GM18951 (cell line): Measurements from ENCODE around the gene PLA2G4B.

Source experiments
- POLR2A ChIP-seq: IDR thresholded peaks from 4 replicates; pipeline ENCODE4 v1.6.1; 2011; ENCODE audit warnings: mild to moderate bottlenecking; ENCODE audit not compliant: insufficient read length, insufficient read depth; ENCODE audit errors: extremely low read depth
- in situ Hi-C: fragments of 300-500 bp; cut with MboI; formaldehyde crosslinking; loops from one replicate; pipeline ENCODE4 v1.12.0; 2022; ENCODE audit warnings: low sequenced_read_pairs, mixed read lengths, inconsistent platforms; ENCODE audit not compliant: unreplicated experiment

The PLA2G4B gene

DNA sequence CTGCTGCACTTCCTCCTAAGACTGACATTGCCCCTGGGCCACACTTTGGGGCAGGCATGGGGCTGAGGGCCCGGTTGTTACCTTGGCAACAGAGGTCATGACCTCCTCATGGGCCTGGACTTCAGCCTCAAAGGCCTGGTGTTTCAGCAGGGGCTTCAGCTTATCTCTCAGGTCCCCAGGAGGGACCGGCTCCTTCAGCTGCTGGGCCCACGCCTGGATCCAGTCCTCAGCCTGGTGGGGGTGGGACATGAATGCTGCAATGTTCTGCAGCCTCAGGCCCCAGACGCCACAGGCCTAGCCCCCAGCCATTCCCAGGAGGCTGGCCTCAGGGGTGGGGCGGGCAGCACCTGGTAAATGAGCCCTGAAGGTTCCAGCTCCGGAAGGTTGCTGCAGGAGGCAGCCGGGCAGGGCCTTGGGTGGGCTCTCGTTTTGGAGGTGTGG, 27.6 kb downstream of the PLA2G4B start:
- in situ Hi-C loops: no loop called here
- no peak for TF ChIP-seq POLR2A

DNA sequence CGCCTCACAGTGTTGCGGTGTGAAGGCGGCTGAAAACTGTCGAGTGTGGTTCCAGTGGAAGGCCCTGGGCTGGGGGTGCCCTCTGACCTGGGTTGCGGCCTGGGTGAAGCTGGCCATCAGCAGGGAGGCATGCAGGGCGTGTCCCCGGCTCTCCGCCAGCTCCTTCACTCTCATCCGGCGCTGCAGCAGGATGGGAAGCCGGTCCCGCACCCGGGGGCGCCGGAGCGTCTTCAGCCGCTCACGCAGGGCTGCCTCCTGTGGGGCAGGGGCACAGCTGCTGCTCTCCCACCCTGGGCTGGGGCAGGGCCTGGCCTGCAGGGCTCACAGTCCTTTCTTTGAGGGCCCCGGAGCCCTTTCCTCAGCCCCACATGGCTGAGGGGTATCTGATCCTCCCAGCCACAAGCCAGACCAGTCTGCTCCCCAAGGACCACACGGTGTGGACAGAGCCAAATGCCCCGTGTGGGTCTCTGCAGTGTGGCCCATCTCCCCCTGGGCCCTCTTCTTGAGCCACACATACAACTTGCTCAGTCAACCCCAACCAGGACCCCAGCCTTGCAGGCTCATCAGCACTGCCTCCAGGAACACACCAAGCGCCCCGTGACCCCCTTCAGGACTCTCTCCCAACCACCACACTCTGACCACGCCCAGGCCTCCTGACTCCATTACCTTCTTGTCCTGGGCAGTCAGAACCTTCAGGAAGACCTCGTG, 28.4 kb downstream of the PLA2G4B start:
- TF ChIP-seq POLR2A: no peak
- in situ Hi-C loops: no loop called here

DNA sequence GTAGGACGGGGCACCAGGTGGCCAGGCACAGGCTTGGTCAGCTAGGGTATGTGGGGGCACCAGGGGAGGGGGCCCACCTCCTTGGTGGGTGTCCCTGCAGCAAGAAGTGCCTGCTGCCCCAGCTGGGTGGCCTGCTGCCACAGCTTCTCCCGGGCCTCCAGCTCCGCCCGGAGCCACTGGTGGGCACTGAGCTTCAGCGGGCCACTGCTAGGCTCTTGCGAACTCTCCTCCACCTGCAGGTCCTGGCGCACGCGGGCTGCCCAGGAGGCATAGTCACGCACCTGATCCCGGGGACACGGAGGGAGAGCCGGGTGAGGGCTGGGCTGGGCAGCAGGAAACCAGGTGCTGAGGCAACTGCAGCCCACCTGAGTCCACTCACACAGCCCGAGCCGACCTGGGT, 29.7 kb downstream of the PLA2G4B start:
- in situ Hi-C loops: no loop called here
- TF ChIP-seq POLR2A: no peak

DNA sequence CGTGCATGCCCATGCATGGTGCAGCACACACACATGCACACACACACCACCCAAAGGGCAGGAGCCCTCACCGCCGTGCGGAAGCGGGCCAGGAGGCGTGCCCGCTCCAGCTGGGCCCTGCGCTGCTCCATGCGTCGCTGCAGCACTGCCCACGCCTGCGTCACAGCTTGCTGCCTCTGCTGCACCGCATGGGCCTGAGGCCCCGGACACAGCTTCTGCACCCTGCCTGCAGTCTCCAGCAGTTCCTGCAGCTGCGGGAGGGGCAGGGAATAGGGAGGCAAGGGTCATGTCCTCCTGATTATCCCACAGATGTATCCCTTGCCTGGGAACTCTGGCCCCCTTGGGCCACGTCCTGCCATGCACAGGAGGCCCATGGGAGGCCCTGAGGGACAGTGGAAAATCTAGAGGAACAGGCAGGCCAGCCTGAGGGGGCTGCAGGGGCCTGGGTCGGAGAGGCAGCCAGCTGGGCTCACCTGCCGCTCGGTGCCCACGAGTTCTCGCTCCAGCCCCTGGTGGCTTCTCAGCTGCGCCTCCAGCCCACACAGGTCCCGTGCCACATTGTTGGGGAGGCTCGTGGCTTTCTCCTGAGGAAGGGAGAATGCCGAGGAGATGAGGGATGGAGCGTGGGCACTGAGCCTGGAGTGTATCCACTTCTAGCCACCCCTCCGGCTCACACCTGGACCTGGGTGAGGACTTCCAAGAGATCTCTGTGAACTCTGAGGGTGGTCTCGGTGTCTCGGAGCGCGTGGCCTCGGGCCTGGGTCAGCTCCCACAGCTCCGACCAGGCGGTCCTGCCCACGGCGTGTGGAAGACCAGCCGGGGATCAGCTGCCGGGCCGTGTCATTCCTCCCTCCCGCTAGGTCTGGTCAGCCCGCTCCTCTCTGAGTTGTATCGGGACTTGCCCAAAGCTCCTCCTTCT, 31.4 kb downstream of the PLA2G4B start:
- no peak for TF ChIP-seq POLR2A

DNA sequence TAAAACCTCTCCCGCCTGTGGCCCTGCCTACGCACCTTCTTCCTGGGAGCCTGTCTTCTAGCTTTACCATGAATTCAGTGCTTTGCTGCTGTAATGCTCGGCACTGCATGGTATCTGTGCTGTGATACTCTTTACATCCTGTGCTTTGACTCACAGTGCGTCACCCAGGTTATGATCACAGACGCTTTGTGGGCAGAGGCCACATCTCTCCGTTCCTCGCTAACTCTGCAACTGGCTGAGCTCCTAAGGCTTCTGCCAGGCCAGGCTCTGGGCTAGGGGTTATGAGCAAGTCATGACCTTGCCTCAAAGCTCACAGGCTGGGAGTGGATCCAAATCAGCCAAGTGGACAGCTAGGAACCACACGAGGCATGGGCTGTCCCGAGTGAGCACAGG, 32.0 kb downstream of the PLA2G4B start:
- in situ Hi-C loops: no loop called here
- no peak for TF ChIP-seq POLR2A

More for the DNA sequence above, 31.4 kb downstream of the PLA2G4B start:
- in situ Hi-C loops: no loop called here

DNA sequence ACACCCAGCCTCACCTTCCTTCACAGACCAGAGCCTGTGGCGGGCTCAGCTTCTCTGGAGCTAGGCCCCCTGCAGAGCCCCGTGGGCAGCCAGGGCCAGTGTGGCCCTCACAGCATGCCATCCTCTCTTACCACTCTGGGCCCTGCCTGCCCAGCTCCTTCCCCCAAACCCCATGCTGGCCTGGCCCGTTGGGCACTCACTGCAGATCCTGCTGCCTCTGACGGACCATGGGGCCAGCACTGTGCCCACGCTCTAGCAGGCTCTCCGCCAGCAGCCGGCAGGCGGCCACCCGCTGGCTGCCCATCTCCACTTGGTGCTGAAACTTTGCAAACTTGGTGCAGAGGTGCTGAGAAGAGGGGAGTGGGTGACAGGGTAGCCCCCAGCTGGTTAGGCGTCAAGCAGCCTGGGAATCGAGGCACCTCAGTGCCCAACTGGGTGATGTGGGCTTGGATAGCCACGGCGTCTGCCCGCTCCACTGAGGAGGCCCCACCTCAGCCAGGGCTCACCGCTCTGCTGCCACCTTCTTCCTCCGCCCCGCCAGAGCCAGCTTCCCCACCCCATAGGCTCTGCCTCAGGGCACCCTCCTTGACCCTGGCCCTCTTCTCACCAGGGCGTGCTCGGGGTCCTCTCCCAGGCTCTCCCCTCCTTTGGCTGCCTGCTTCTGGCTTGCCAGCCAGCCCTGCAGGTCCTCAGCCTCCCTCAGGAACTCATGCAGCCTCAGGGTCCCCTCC, 32.7 kb downstream of the PLA2G4B start:
- in situ Hi-C loops: no loop called here
- TF ChIP-seq POLR2A: no peak

DNA sequence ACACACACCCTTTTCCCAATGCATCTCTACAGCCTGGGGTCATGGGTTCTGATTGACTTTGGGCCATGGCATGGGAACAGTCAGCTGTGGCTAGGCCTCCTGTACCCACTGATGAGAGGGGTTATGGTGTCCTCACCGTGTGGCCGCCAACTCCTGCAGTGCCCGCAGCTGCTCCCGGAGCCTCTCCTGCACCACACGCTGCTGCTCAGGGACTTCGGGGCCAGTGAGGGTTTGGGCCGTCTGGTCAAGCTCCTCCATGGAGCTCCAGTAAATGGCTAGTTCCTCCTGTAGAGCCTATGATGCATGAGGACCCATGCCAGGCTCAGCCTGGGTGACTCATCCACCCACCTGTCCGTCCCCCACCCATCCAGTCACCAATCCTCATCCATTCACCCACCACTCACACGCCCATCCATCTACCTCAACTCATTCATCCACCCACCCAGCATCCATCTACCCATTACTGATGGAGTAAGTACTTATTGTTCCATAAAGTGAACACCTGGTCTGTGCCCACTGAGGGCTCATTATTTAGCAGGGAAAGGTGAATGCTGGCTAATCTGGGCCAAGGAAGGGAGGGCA, 33.6 kb downstream of the PLA2G4B start:
- in situ Hi-C loops: no loop called here
- TF ChIP-seq POLR2A: no peak

DNA sequence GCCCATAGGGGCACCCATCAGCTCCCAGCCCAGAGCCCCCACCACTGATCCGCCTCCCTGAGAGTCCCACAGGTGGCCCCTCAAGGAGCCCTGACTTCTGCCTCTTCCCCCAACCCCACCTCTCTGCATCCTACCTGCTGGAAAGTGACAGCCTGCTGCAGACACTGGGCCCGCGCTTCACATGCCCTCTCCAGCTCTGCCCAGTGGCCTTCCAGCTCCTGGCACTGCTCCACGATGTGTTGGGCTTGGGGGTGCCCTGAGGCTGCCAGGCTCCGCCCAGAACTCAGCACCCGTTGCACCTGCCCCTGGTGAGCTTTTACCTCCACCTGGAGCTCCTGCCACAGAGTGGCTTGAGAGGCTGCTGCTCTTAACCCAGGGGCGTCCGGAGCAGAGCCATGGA, 35.1 kb downstream of the PLA2G4B start:
- TF ChIP-seq POLR2A: no peak
- in situ Hi-C loops: no loop called here

DNA sequence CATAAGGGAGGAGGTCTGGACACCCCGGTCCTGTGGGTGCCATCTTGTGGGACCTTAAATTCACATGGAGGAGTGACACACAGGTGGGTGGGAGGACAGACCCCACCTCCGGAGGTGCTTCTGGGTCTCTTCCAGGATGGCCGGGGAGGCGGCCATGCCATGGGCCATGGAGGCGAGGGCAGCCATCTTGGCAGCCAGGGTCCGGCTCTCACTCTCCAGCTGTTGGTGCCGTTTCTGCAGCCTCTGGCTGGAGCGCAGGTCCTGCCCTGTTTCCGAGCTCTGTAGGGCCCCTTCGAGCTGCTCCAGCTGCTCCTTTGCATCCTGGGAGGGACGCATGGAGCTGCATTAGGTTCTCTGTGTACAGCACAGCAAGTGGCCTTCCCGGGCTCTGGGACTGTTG, 36.1 kb downstream of the PLA2G4B start:
- in situ Hi-C loops: no loop called here
- no peak for TF ChIP-seq POLR2A

DNA sequence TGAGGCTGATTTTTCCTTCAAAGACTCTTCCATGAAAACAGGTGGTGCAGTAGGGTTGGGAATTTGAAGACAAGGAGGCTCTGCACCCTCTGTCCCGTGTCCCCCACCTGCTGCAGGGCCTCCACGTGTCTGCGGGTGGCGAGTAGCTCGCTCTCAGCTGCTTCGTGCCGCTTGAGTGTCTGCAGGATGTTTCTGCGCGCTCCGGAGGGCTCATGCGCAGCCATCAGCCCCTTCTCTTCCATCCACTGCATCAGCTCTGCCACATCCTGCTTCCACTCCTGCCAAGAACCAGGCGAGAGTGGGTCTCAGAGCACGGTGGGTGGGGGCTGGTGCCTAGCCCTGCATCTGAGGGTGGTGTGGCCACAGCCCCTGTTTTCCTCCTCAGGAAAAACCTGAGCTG, 37.4 kb downstream of the PLA2G4B start:
- TF ChIP-seq POLR2A: no peak
- in situ Hi-C loops: no loop called here

DNA sequence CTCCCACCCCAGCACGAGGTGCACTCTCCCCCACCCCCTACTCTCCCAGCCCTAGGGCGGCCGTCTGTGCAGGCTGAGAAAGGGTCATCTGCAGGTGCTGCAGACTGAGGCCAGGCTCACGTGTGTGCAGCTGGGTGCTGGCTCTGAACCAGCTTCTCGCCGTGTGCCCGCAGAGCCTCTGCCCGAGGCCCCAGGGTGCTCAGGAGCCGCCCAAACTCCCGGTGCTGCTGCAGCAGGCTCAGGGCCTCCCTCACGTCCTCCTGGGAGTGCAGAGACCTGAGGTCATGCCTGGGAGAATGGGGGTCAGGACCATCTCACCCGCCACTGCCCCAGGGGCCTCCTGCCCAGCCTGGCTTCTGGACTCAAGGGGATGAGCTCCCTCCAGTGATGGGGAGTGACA, 38.0 kb downstream of the PLA2G4B start:
- TF ChIP-seq POLR2A: no peak
- in situ Hi-C loops: no loop called here

DNA sequence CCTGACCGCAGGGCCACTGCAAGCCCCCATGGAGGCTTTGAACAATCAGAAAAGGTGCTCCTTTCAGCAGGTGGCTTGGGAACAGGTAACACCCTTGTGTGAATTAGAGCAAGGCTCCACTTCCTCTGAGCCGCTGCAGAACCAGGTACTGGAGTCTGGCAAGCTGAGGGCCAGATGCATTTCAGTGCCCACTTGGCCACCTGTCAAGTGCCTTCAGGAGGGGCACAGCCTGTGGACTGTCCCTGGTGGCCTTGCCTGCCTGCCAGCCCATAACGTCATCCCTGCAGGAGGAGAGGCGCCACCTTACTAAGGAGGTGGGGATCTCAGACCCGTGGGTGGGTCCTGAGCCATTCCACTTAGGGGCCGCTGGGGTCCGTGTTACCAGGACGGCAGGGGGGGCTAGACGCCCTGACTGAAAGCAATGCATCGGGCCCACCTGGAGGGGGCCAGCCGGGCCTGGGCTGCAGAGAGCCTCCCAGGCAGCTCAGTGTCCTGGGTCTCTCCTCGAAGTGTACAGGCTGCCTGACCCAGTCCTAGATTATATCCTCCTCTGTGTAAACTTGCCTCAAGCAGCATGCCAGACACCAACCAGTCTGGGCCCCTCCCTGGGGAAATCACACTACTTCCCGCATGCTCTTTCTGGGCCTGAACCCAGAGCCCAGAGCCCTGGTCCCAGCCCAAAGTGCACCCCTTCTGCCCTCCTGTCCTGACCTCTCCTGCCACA, 39.1 kb downstream of the PLA2G4B start:
- TF ChIP-seq POLR2A: no peak
- in situ Hi-C loops: no loop called here
